Stimulated activated naive CD4-positive, alpha-beta T cell treated with Interleukin-2 at 50 U/mL for 16 hours (primary cell): Measurements from ENCODE around the gene ARSK.

Experiments used
- DNase-seq: peaks from one replicate; lab custom pipeline; 2025; lab: John Stamatoyannopoulos, UW

ARSK gene

GRCh38 chr5:95649274-95649673, 94.4 kb downstream of the ARSK start:
- no peak for DNase-seq

- no peak for DNase-seq
Observed at GRCh38 chr5:95649842-95650620, 95.1 kb downstream of the ARSK start.

- DNase-seq = no peak
Observed at GRCh38 chr5:95652849-95653248, 97.9 kb downstream of the ARSK start.

GRCh38 chr5:95654196-95654595, 99.3 kb downstream of the ARSK start:
- DNase-seq = no peak
